HEK293 (cell line): ENCODE measurements around the gene PROSER1.

Source experiments
- CTCF ChIA-PET: fragments of 350-600 bp; formaldehyde crosslinking; extraction: SDS; loops from one replicate; lab custom pipeline; 2021; ENCODE audit warnings: antibody characterized with exemption; lab: Yijun Ruan, JAX
- POLR2A ChIA-PET: fragments of 300-600 bp; formaldehyde crosslinking; extraction: SDS; loops from one replicate; lab custom pipeline; 2020; ENCODE audit warnings: antibody characterized with exemption, inconsistent platforms; lab: Yijun Ruan, JAX
- H3K27ac ChIP-seq: fragments of 200-500 bp; sonication (Bioruptor generic); 2 replicates; pipeline ENCODE4 v1.5.1; 2014; ENCODE audit warnings: low read depth, low read length, control low read depth, inconsistent platforms; ENCODE audit errors: extremely low read depth
- H3K36me3 ChIP-seq, 2 experiments: fragments of 200-500 bp in 1 of 2; sonication (Bioruptor generic) in 1 of 2; 1 replicate in 1 of 2; 2 replicates in 1 of 2; pipeline ENCODE4 v1.5.1; 2014 to 2017; ENCODE audit warnings: inconsistent platforms in 2 of 2, low read length in 2 of 2; ENCODE audit not compliant: control insufficient read depth in 2 of 2, insufficient read depth in 1 of 2
- H3K4me1 ChIP-seq: fragments of 200-500 bp; sonication (Bioruptor generic); 2 replicates; pipeline ENCODE4 v1.5.1; 2014; ENCODE audit warnings: mild to moderate bottlenecking, low read length, inconsistent platforms; ENCODE audit not compliant: control insufficient read depth, insufficient read depth
- H3K4me3 ChIP-seq: 2 replicates; pipeline ENCODE4 v1.5.1; 2011; ENCODE audit warnings: low read depth, mild to moderate bottlenecking, control low read depth, low read length, moderate library complexity
- H3K9me3 ChIP-seq: fragments of 200-500 bp; sonication (Bioruptor generic); 2 replicates; pipeline ENCODE4 v1.5.1; 2014; ENCODE audit warnings: low read depth, low read length, inconsistent platforms; ENCODE audit not compliant: control insufficient read depth, insufficient read depth
- EGR2 ChIP-seq: fragments of 450-650 bp; formaldehyde crosslinking; IDR thresholded peaks from 2 replicates; pipeline ENCODE4 v1.5.1; 2016; ENCODE audit warnings: low read depth, missing biosample characterization, missing genetic modification characterization
- IKZF3 ChIP-seq: fragments of 450-650 bp; IDR thresholded peaks from 2 replicates; pipeline ENCODE4 v1.5.0; 2018; ENCODE audit warnings: missing biosample characterization, mild to moderate bottlenecking, missing genetic modification characterization, moderate library complexity
- KLF10 ChIP-seq: fragments of 450-650 bp; IDR thresholded peaks from 2 replicates; pipeline ENCODE4 v1.5.1; 2018; ENCODE audit warnings: missing biosample characterization, mild to moderate bottlenecking, missing genetic modification characterization
- SCRT1 ChIP-seq: fragments of 450-650 bp; formaldehyde crosslinking; IDR thresholded peaks from 2 replicates; pipeline ENCODE4 v1.5.1; 2016; ENCODE audit warnings: missing biosample characterization, missing genetic modification characterization, borderline replicate concordance
- SCRT2 ChIP-seq: fragments of 450-650 bp; formaldehyde crosslinking; IDR thresholded peaks from 2 replicates; pipeline ENCODE4 v1.5.1; 2016; ENCODE audit warnings: missing biosample characterization, missing genetic modification characterization
- SP3 ChIP-seq: fragments of 450-650 bp; formaldehyde crosslinking; IDR thresholded peaks from 2 replicates; pipeline ENCODE4 v1.5.1; 2016; ENCODE audit warnings: missing biosample characterization, missing genetic modification characterization
- ZBTB17 ChIP-seq: fragments of 450-650 bp; formaldehyde crosslinking; IDR thresholded peaks from 2 replicates; pipeline ENCODE4 v1.5.1; 2016; ENCODE audit warnings: missing biosample characterization, missing genetic modification characterization
- ZBTB7A ChIP-seq: fragments of 450-650 bp; formaldehyde crosslinking; IDR thresholded peaks from 2 replicates; pipeline ENCODE4 v1.5.1; 2016; ENCODE audit warnings: low read depth, missing biosample characterization, missing genetic modification characterization
- ZFHX2 ChIP-seq: fragments of 450-650 bp; formaldehyde crosslinking; conservative IDR thresholded peaks from 2 replicates; pipeline ENCODE4 v1.5.1; 2016; ENCODE audit warnings: missing biosample characterization, missing genetic modification characterization
- ZNF132 ChIP-seq: fragments of 450-650 bp; formaldehyde crosslinking; IDR thresholded peaks from 2 replicates; pipeline ENCODE4 v1.5.1; 2017; ENCODE audit warnings: missing biosample characterization, missing genetic modification characterization, borderline replicate concordance
- ZNF138 ChIP-seq: fragments of 450-650 bp; formaldehyde crosslinking; IDR thresholded peaks from 2 replicates; pipeline ENCODE4 v1.5.1; 2016; ENCODE audit warnings: missing biosample characterization, missing genetic modification characterization, borderline replicate concordance
- ZNF18 ChIP-seq: fragments of 450-650 bp; formaldehyde crosslinking; IDR thresholded peaks from 2 replicates; pipeline ENCODE4 v1.5.1; 2016; ENCODE audit warnings: missing biosample characterization, missing genetic modification characterization
- ZNF223 ChIP-seq: fragments of 450-650 bp; formaldehyde crosslinking; IDR thresholded peaks from 2 replicates; pipeline ENCODE4 v1.5.1; 2016; ENCODE audit warnings: missing biosample characterization, missing genetic modification characterization
- ZNF354C ChIP-seq: fragments of 450-650 bp; formaldehyde crosslinking; IDR thresholded peaks from 2 replicates; pipeline ENCODE4 v1.5.1; 2016; ENCODE audit warnings: missing biosample characterization, missing genetic modification characterization, low read depth, borderline replicate concordance
- ZNF362 ChIP-seq: fragments of 450-650 bp; formaldehyde crosslinking; IDR thresholded peaks from 2 replicates; pipeline ENCODE4 v1.5.1; 2016; ENCODE audit warnings: missing biosample characterization, missing genetic modification characterization
- ZNF394 ChIP-seq: fragments of 450-650 bp; formaldehyde crosslinking; IDR thresholded peaks from 2 replicates; pipeline ENCODE4 v1.5.1; 2016; ENCODE audit warnings: missing biosample characterization, missing genetic modification characterization, mild to moderate bottlenecking, moderate library complexity, borderline replicate concordance
- ZNF433 ChIP-seq: fragments of 450-650 bp; formaldehyde crosslinking; IDR thresholded peaks from 2 replicates; pipeline ENCODE4 v1.5.1; 2016; ENCODE audit warnings: missing biosample characterization, missing genetic modification characterization, low read depth
- ZNF518A ChIP-seq: fragments of 450-650 bp; formaldehyde crosslinking; conservative IDR thresholded peaks from 2 replicates; pipeline ENCODE4 v1.5.1; 2016; ENCODE audit warnings: low read depth, missing biosample characterization, missing genetic modification characterization
- ZNF558 ChIP-seq: fragments of 450-650 bp; formaldehyde crosslinking; IDR thresholded peaks from 2 replicates; pipeline ENCODE4 v1.5.1; 2016; ENCODE audit warnings: missing biosample characterization, missing genetic modification characterization
- ZNF624 ChIP-seq: fragments of 450-650 bp; formaldehyde crosslinking; IDR thresholded peaks from 2 replicates; pipeline ENCODE4 v1.5.1; 2017; ENCODE audit warnings: missing biosample characterization, missing genetic modification characterization
- ZNF639 ChIP-seq: fragments of 450-650 bp; formaldehyde crosslinking; IDR thresholded peaks from 2 replicates; pipeline ENCODE4 v1.5.1; 2016; ENCODE audit warnings: missing biosample characterization, missing genetic modification characterization
- ZSCAN16 ChIP-seq: fragments of 450-650 bp; formaldehyde crosslinking; IDR thresholded peaks from 2 replicates; pipeline ENCODE4 v1.5.1; 2016; ENCODE audit warnings: missing biosample characterization, missing genetic modification characterization

Gene PROSER1

GRCh38 chr13:39051157-39051556, 13.3 kb upstream of the PROSER1 start (continued):
- TF ChIP-seq ZNF639 (tag by site-specific recombination) (no peak), ZNF354C (tag by site-specific recombination) (no peak), ZNF433 (tag by site-specific recombination) (no peak), ZNF138 (no peak), ZSCAN16 (tag by site-specific recombination) (no peak), ZNF223 (tag by site-specific recombination) (no peak), ZNF362 (tag by site-specific recombination) (0 out of 2 replicates have a peak, but pooled peaks have one; percentile 23), ZNF558 (no peak), KLF10 (no peak), SP3 (no peak), ZBTB17 (tag by site-specific recombination) (no peak), ZNF132 (tag by site-specific recombination) (no peak), ZNF394 (tag by site-specific recombination) (no peak), EGR2 (no peak)

- Histone ChIP-seq H3K4me1 (0 out of 2 replicates have a peak, but pooled peaks cover 3% of the 10 kb centered on the region), H3K4me3 (no peak overlapping the region), H3K36me3 (peaks cover 0 to 19% of the 10 kb centered on the region in 2 experiments; a peak in 2 of 3 replicates), H3K27ac (no peak overlapping the region), H3K9me3 (no peaks in the 10 kb centered on the region)
- ChIA-PET CTCF (interaction anchor here (0.9 to 1.1 kb wide), 2 partner anchors 563 to 567 kb away, joined by 3 to 4 read pairs; no protein-coding TSS in a partner anchor), POLR2A (no interaction called here)
- TF ChIP-seq SCRT2 (tag by site-specific recombination) (peak; percentile 83), SCRT1 (tag by site-specific recombination) (0 out of 2 replicates have a peak, but pooled peaks have one; percentile 57), ZBTB7A (no peak)
- TF ChIP-seq, all 188 proteins: peak for 2
These were observed 11.4 kb upstream of the PROSER1 start for GRCh38 chr13:39049274-39049673.

- POLR2A ChIA-PET: no interaction called here
These were observed 10.9 kb upstream of the PROSER1 start for GRCh38 chr13:39048806-39049205.

More at GRCh38 chr13:39048806-39049205, 10.9 kb upstream of the PROSER1 start:
- no peak for TF ChIP-seq ZNF518A
- no peak for TF ChIP-seq ZNF624 (tag by site-specific recombination)
- peak; percentile 78 for TF ChIP-seq ZNF18 (tag by site-specific recombination)
- no peak for TF ChIP-seq SP3
- TF ChIP-seq IKZF3 (tag by site-specific recombination): no peak
- TF ChIP-seq ZFHX2 (tag by site-specific recombination): peak; percentile 63
- TF ChIP-seq, all 188 proteins: peak for 2
- Histone ChIP-seq H3K4me3 (no peak overlapping the region), H3K9me3 (no peaks in the 10 kb centered on the region), H3K36me3 (peaks cover 0 to 23% of the 10 kb centered on the region in 2 experiments; a peak in 2 of 3 replicates), H3K27ac (no peak overlapping the region), H3K4me1 (0 out of 2 replicates have a peak, but pooled peaks cover 3% of the 10 kb centered on the region)
- CTCF ChIA-PET: interaction anchor here (0.6 to 2.0 kb wide), 6 partner anchors 213 to 629 kb away, joined by 3 to 11 read pairs (median 4); no protein-coding TSS in a partner anchor
